K562 (cell line): ENCODE measurements around the gene TBX6. TPM values are rescaled to one million over a fixed set of nuclear protein-coding genes. Genes with fewer than 3 reads are reported as not detected.
A peak's percentile ranks its signal among the peaks of the same experiment; 100 is the strongest.

Source experiments
- CREB1 ChIP-seq, 2 experiments: sonication (generic) in 1 of 2; formaldehyde crosslinking in 1 of 2; IDR thresholded peaks; 2 replicates each; pipeline versions ENCODE4 v1.6.1 to v1.8.0; 2012 to 2022; ENCODE audit warnings: inconsistent platforms in 1 of 2, mild to moderate bottlenecking in 1 of 2, missing genetic modification reagents in 1 of 2, moderate library complexity in 1 of 2
- EHMT2 ChIP-seq: fragments of 450-650 bp; IDR thresholded peaks from 2 replicates; pipeline ENCODE4 v1.6.1; 2018; ENCODE audit warnings: antibody characterized with exemption
- MGA ChIP-seq: fragments of 450-650 bp; IDR thresholded peaks from 2 replicates; pipeline ENCODE4 v1.6.1; 2016; ENCODE audit warnings: mild to moderate bottlenecking, moderate library complexity
- SAP30 ChIP-seq: fragments of 200-600 bp; sonication (generic); IDR thresholded peaks from 2 replicates; pipeline ENCODE4 v1.6.1; 2012; ENCODE audit warnings: borderline replicate concordance, low read depth, mild to moderate bottlenecking, moderate library complexity, low read length, control low read depth, inconsistent platforms; ENCODE audit not compliant: insufficient read depth, poor library complexity, severe bottlenecking
- ZNF436 ChIP-seq: fragments of 250-450, 450-650 bp; sonication (Bioruptor Pico); formaldehyde crosslinking; IDR thresholded peaks from 2 replicates; pipeline ENCODE4 v1.7.0; 2020; ENCODE audit warnings: mild to moderate bottlenecking
- ZNF449 ChIP-seq: fragments of 250-450 bp; sonication (Bioruptor Pico); IDR thresholded peaks from 2 replicates; pipeline ENCODE4 v1.8.0; 2022; ENCODE audit warnings: moderate library complexity, mild to moderate bottlenecking, inconsistent platforms
- ZNF592 ChIP-seq: fragments of 450-650 bp; IDR thresholded peaks from 2 replicates; pipeline ENCODE4 v1.6.1; 2017; ENCODE audit warnings: antibody characterized with exemption, mild to moderate bottlenecking
- polyA plus RNA-seq, 8 experiments: library from polyadenylated mRNA; depleted of rRNA in 4 of 8; stranded (reverse) in 5 of 8; unstranded in 3 of 8; fragments of >200 nt; fragmentation: Nextera tagmentation in 2 of 8; fragmentation: Illumina TruSeq in 1 of 8; extraction: Ambion mirVana in 2 of 8; extraction: Trizol in 1 of 8; gene quantifications; 2 replicates each; pipeline versions ENCODE4 v1.2.1 to v1.2.3, GENCODE V29; 2011 to 2014; ENCODE audit warnings: inconsistent platforms in 1 of 8, missing spikeins in 1 of 8
- total RNA-seq, 7 experiments: library from RNA; depleted of rRNA in 6 of 7; stranded (reverse); fragments of >200 nt in 6 of 7; fragmentation: Illumina TruSeq in 2 of 7; extraction: Trizol in 2 of 7; gene quantifications; 2 replicates each; pipeline versions ENCODE4 v1.2.1 to v1.2.3, GENCODE V29; 2011 to 2021; ENCODE audit warnings: low replicate concordance in 1 of 7

The TBX6 gene
- total and polyA plus RNA-seq, 9 of the 15 experiments (the other 6 are each of a cell fraction or from before 2014, with no cell fraction given) = 0.07 to 0.58 (median 0.11) TPM; not detected in 2

- TF ChIP-seq SAP30 (peak; percentile 86), ZNF592 (peak; percentile 93), EHMT2 (no peak), ZNF449 (CRISPR knock-in tag) (no peak), CREB1 (IDR thresholded peaks at IDR 0.05) (peak; percentile 79), CREB1 (CRISPR knock-in tag; IDR thresholded peaks at IDR 0.05) (peak; percentile 86), ZNF436 (CRISPR knock-in tag) (no peak), MGA (peak; percentile 95)
Measured at GRCh38 chr16:30065102-30065942, 26.4 kb downstream of the TBX6 start, which contains the start of gene ALDOA (continued).
